SK-N-SH (cell line): Measurements from ENCODE around the gene UBTF. TPM values are rescaled to one million over a fixed set of nuclear protein-coding genes. Genes with fewer than 3 reads are reported as not detected.

Source experiments
- CTCF ChIA-PET: fragments of 300-600, 350-600 bp; formaldehyde crosslinking; extraction: SDS; loops from one replicate; lab custom pipeline; 2021; lab: Yijun Ruan, JAX
- POLR2A ChIA-PET: fragments of 350-600 bp; sonication (Branson Sonifier 250); formaldehyde crosslinking; extraction: SDS; loops from one replicate; lab custom pipeline; 2020; ENCODE audit warnings: antibody characterized with exemption, inconsistent platforms; lab: Yijun Ruan, JAX
- DNase-seq: peaks from one replicate; pipeline ENCODE4 v3.0.0; 2012
- H2AFZ ChIP-seq: fragments of 200-600 bp; sonication (generic); 2 replicates; pipeline ENCODE4 v1.8.1; 2016; ENCODE audit warnings: antibody characterized with exemption, mild to moderate bottlenecking, low read depth
- H3F3A ChIP-seq: fragments of 200-600 bp; sonication (generic); replicated peaks from 2 replicates; pipeline ENCODE3; 2016; ENCODE audit warnings: antibody characterized with exemption, mild to moderate bottlenecking; ENCODE audit not compliant: insufficient read depth
- H3K27ac ChIP-seq, 2 experiments: fragments of 200-500 bp in 1 of 2; fragments of 200-600 bp in 1 of 2; sonication (Bioruptor generic) in 1 of 2; sonication (generic), shearing (Covaris generic) in 1 of 2; 2 replicates each; pipeline versions ENCODE4 v1.5.1 to v1.6.1; 2014 to 2016; ENCODE audit warnings: low read depth in 2 of 2, inconsistent platforms in 1 of 2, low read length in 1 of 2, mild to moderate bottlenecking in 1 of 2, mixed read lengths in 1 of 2
- H3K27me3 ChIP-seq: fragments of 200-600 bp; sonication (generic), shearing (Covaris generic); 2 replicates; pipeline ENCODE4 v1.6.1; 2016; ENCODE audit warnings: mixed run types; ENCODE audit not compliant: insufficient read depth
- H3K36me3 ChIP-seq, 2 experiments: fragments of 200-500 bp in 1 of 2; fragments of 200-600 bp in 1 of 2; sonication (Bioruptor generic) in 1 of 2; sonication (generic) in 1 of 2; replicated peaks in 1 of 2; 2 replicates each; pipeline versions ENCODE3 to v1.5.1; 2014 to 2016; ENCODE audit warnings: low read length in 1 of 2, mild to moderate bottlenecking in 1 of 2; ENCODE audit not compliant: insufficient read depth in 2 of 2, control insufficient read depth in 1 of 2
- H3K4me1 ChIP-seq, 2 experiments: fragments of 200-500 bp in 1 of 2; fragments of 200-600 bp in 1 of 2; sonication (Bioruptor generic) in 1 of 2; sonication (generic), shearing (Covaris generic) in 1 of 2; 2 replicates each; pipeline versions ENCODE4 v1.5.1 to v1.6.1; 2014 to 2016; ENCODE audit warnings: low read depth in 1 of 2, low read length in 1 of 2, mixed run types in 1 of 2; ENCODE audit not compliant: insufficient read depth in 2 of 2, control insufficient read depth in 1 of 2
- H3K4me2 ChIP-seq: fragments of 200-600 bp; sonication (generic), shearing (Covaris generic); 2 replicates; pipeline ENCODE4 v1.6.1; 2017; ENCODE audit warnings: mixed run types
- H3K4me3 ChIP-seq, 2 experiments: fragments of 200-500 bp in 1 of 2; fragments of 200-600 bp in 1 of 2; sonication (Bioruptor generic) in 1 of 2; sonication (generic), shearing (Covaris generic) in 1 of 2; 2 replicates each; pipeline versions ENCODE4 v1.5.1 to v1.8.1; 2014 to 2016; ENCODE audit warnings: low read depth in 2 of 2, inconsistent platforms in 1 of 2, low read length in 1 of 2, mild to moderate bottlenecking in 1 of 2, mixed read lengths in 1 of 2, moderate library complexity in 1 of 2
- H3K79me2 ChIP-seq: fragments of 200-600 bp; sonication (generic); 2 replicates; pipeline ENCODE4 v1.8.1; 2017; ENCODE audit warnings: mild to moderate bottlenecking; ENCODE audit not compliant: insufficient read depth
- H3K9ac ChIP-seq: fragments of 200-600 bp; sonication (generic); 2 replicates; pipeline ENCODE4 v1.6.1; 2017; ENCODE audit warnings: mixed run types
- H3K9me2 ChIP-seq: fragments of 200-600 bp; sonication (generic); 2 replicates; pipeline ENCODE4 v1.6.1; 2017; ENCODE audit warnings: mixed run types
- H3K9me3 ChIP-seq: fragments of 200-600 bp; sonication (generic); 2 replicates; pipeline ENCODE4 v1.6.1; 2017; ENCODE audit warnings: mixed run types, mild to moderate bottlenecking, moderate library complexity
- H4K20me1 ChIP-seq: fragments of 200-600 bp; sonication (generic); 2 replicates; pipeline ENCODE4 v1.6.1; 2017; ENCODE audit warnings: mild to moderate bottlenecking, mixed run types; ENCODE audit not compliant: insufficient read depth
- CTCF ChIP-seq: fragments of 200-600 bp; sonication (generic); IDR thresholded peaks from 2 replicates; pipeline ENCODE4 v1.6.1; 2017; ENCODE audit warnings: antibody characterized with exemption, mild to moderate bottlenecking, moderate library complexity
- EP300 ChIP-seq, 2 experiments: IDR thresholded peaks; 2 replicates each; pipeline versions ENCODE4 v1.4.0 to v1.6.1; 2012; ENCODE audit warnings: borderline replicate concordance in 1 of 2, low read depth in 1 of 2, low read length in 1 of 2
- GATA2 ChIP-seq: sonication (generic); formaldehyde crosslinking; IDR thresholded peaks from 2 replicates; pipeline ENCODE4 v1.5.0; 2020; ENCODE audit warnings: mild to moderate bottlenecking, missing genetic modification reagents
- MEF2A ChIP-seq: IDR thresholded peaks from 2 replicates; pipeline ENCODE4 v1.4.0; 2012; ENCODE audit warnings: low read depth, borderline replicate concordance
- MXI1 ChIP-seq: IDR thresholded peaks from 2 replicates; pipeline ENCODE4 v1.6.1; 2012; ENCODE audit warnings: mild to moderate bottlenecking, low read depth, low read length, improper control_type of control experiment
- NRF1 ChIP-seq: IDR thresholded peaks from 2 replicates; pipeline ENCODE4 v1.6.1; 2012; ENCODE audit warnings: low read depth, mild to moderate bottlenecking, low read length
- PBX3 ChIP-seq: IDR thresholded peaks from 2 replicates; pipeline ENCODE4; 2012
- POLR2AphosphoS5 ChIP-seq: IDR thresholded peaks from 2 replicates; pipeline ENCODE4 v1.6.1; 2012; ENCODE audit warnings: low read depth, low read length
- RCOR1 ChIP-seq: fragments of 150-350 bp; IDR thresholded peaks from 2 replicates; pipeline ENCODE4 v1.6.1; 2017; ENCODE audit warnings: antibody characterized with exemption, low read length
- SIN3A ChIP-seq: IDR thresholded peaks from 2 replicates; pipeline ENCODE4 v1.6.1; 2012; ENCODE audit warnings: low read depth, mild to moderate bottlenecking, low read length, moderate library complexity, borderline replicate concordance
- TEAD4 ChIP-seq: IDR thresholded peaks from 2 replicates; pipeline ENCODE4 v1.4.0; 2012; ENCODE audit warnings: mild to moderate bottlenecking, borderline replicate concordance; ENCODE audit not compliant: insufficient read depth
- WGBS: methylation state at CpG from one replicate; pipeline ENCODE4 v1.1.6; 2017; ENCODE audit warnings: low lambda C conversion rate; 5-methylcytosine and 5-hydroxymethylcytosine counted together
- polyA plus RNA-seq, 3 experiments: library from polyadenylated mRNA; depleted of rRNA; stranded (reverse); fragments of >200 nt; gene quantifications; 2 replicates each; pipeline ENCODE4 v1.2.3, GENCODE V29; 2012
- TF ChIP-seq, protein P1 (sequence below): fragments of 150-350 bp; IDR thresholded peaks from 2 replicates; pipeline ENCODE4 v1.6.1; 2017; ENCODE audit warnings: antibody characterized with exemption, low read length, low read depth, borderline replicate concordance
- TF ChIP-seq, protein P2 (sequence below): IDR thresholded peaks from 2 replicates; pipeline ENCODE4 v1.4.0; 2012; ENCODE audit warnings: low read depth
- TF ChIP-seq, protein P3 (sequence below): IDR thresholded peaks from 2 replicates; pipeline ENCODE4 v1.4.0; 2012; ENCODE audit warnings: low read depth, borderline replicate concordance

Gene UBTF
- polyA plus RNA-seq, 1 of the 3 experiments (the other 2 are of a cell fraction), result 37.2 TPM

- ChIA-PET POLR2A (no interaction called here), CTCF (interaction anchor here (2.3 to 4.1 kb wide), 2 partner anchors 11 to 15 kb away, joined by 5 to 31 read pairs; no protein-coding TSS in a partner anchor)
- Histone ChIP-seq H3K9me3 (no peaks in the 10 kb centered on the region), H3K36me3 (peaks cover 8 to 12% of the 10 kb centered on the region in 2 experiments), H2AFZ (no peak overlapping the region), H3F3A (peaks cover 17% of the 10 kb centered on the region), H4K20me1 (peaks cover 5% of the 10 kb centered on the region; the same call in 1 of the 2 replicates), H3K27me3 (no peaks in the 10 kb centered on the region), H3K4me3 (no peak overlapping the region), H3K9ac (no peak overlapping the region), H3K79me2 (peaks cover 53% of the 10 kb centered on the region), H3K4me1 (peaks cover 8% of the 10 kb centered on the region in 2 experiments; a peak in 2 of 4 replicates), H3K27ac (no peak overlapping the region), H3K9me2 (no peaks in the 10 kb centered on the region), H3K4me2 (no peak overlapping the region)
- 97% methylated on average over 2 of the region's 2 CpGs for WGBS
- DNase-seq, result no peak
- TF ChIP-seq RCOR1 (no peak), SIN3A (no peak), CTCF (no peak), EP300 (IDR thresholded peaks at IDR 0.05; ENCODE audit: borderline replicate concordance in 1 of 2, low read depth in 1 of 2, low read length in 1 of 2) (no peak), GATA2 (CRISPR knock-in tag) (no peak)
- TF ChIP-seq, protein P1, sequence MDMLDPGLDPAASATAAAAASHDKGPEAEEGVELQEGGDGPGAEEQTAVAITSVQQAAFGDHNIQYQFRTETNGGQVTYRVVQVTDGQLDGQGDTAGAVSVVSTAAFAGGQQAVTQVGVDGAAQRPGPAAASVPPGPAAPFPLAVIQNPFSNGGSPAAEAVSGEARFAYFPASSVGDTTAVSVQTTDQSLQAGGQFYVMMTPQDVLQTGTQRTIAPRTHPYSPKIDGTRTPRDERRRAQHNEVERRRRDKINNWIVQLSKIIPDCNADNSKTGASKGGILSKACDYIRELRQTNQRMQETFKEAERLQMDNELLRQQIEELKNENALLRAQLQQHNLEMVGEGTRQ, result no peak
Measured at GRCh38 chr17:44183024-44183423, 36.5 kb downstream of the UBTF start.

GRCh38 chr17:44178133-44178532 lies 41.3 kb downstream of the UBTF start:
- no peak overlapping the region for H2AFZ ChIP-seq
- H3K27me3 ChIP-seq, result no peaks in the 10 kb centered on the region
- ChIA-PET POLR2A (no interaction called here), CTCF (interaction anchor here (0.7 kb wide), 1 partner anchor 124 kb away, joined by 3 read pairs; no protein-coding TSS in a partner anchor)
- no peaks in the 10 kb centered on the region for H3K9me3 ChIP-seq
- H4K20me1 ChIP-seq, result no peaks in the 10 kb centered on the region
- H3K9me2 ChIP-seq, result no peaks in the 10 kb centered on the region
- H3K4me2 ChIP-seq, result no peak overlapping the region
- no peak overlapping the region for H3K27ac ChIP-seq
- no peak overlapping the region for H3K9ac ChIP-seq
- TF ChIP-seq RCOR1 (no peak), MXI1 (no peak)
- no peaks in the 10 kb centered on the region for H3K4me1 ChIP-seq
- DNase-seq, result no peak
- H3K79me2 ChIP-seq, result peaks cover 11% of the 10 kb centered on the region
- H3K36me3 ChIP-seq, result peaks cover 9 to 12% of the 10 kb centered on the region in 2 experiments
- H3K4me3 ChIP-seq, result no peak overlapping the region
- 92% methylated on average over 4 of the region's 14 CpGs for WGBS
- H3F3A ChIP-seq, result peaks cover 18% of the 10 kb centered on the region

GRCh38 chr17:44177640-44178039 lies 41.8 kb downstream of the UBTF start:
- Histone ChIP-seq H3K4me1 (no peaks in the 10 kb centered on the region), H3K27ac (no peak overlapping the region), H3K9ac (no peak overlapping the region), H3K9me2 (no peaks in the 10 kb centered on the region), H3F3A (peaks cover 18% of the 10 kb centered on the region), H4K20me1 (no peaks in the 10 kb centered on the region), H3K4me3 (no peak overlapping the region), H3K36me3 (peaks cover 9 to 12% of the 10 kb centered on the region in 2 experiments), H3K79me2 (peaks cover 8% of the 10 kb centered on the region), H2AFZ (no peak overlapping the region), H3K9me3 (no peaks in the 10 kb centered on the region), H3K27me3 (no peaks in the 10 kb centered on the region), H3K4me2 (no peak overlapping the region)
- POLR2A ChIA-PET, result no interaction called here
- CTCF ChIA-PET, result no interaction called here
- 92% methylated on average over 4 of the region's 4 CpGs for WGBS
- DNase-seq, result no peak
- TF ChIP-seq POLR2AphosphoS5 (no peak), CTCF (no peak), TEAD4 (no peak), RCOR1 (no peak), PBX3 (no peak), NRF1 (no peak), MEF2A (no peak)
- TF ChIP-seq, protein P2, sequence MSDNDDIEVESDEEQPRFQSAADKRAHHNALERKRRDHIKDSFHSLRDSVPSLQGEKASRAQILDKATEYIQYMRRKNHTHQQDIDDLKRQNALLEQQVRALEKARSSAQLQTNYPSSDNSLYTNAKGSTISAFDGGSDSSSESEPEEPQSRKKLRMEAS, result no peak
- TF ChIP-seq, protein P3, sequence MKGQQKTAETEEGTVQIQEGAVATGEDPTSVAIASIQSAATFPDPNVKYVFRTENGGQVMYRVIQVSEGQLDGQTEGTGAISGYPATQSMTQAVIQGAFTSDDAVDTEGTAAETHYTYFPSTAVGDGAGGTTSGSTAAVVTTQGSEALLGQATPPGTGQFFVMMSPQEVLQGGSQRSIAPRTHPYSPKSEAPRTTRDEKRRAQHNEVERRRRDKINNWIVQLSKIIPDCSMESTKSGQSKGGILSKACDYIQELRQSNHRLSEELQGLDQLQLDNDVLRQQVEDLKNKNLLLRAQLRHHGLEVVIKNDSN, result no peak
